ENCODE results near the gene UHRF1.
A peak's percentile ranks its signal among the peaks of the same experiment; 100 is the strongest.
"Not testable (repeated sequence)": the region's sequence is repeated elsewhere in the genome, so short reads cannot be mapped to it uniquely, and the experiment has no call there.

The UHRF1 gene

GRCh38 chr19:4900879-4901278 is 8.4 kb upstream of the UHRF1 start:
- DNase-seq (ENCODE audit: low read depth in 2 of 2) = not testable (repeated sequence)

- DNase-seq (ENCODE audit: low read depth in 2 of 2) = no peak
These were observed 6.5 kb upstream of the UHRF1 start, which contains the start of gene ARRDC5 for GRCh38 chr19:4902796-4903195. ARRDC5 (minus strand) TSS chr19:4902896; CDS start chr19:4902825, 71 bp downstream.

GRCh38 chr19:4904481-4904880 is 4.8 kb upstream of the UHRF1 start:
- DNase-seq (ENCODE audit: low read depth in 2 of 2) = no peak

- no peak for DNase-seq (ENCODE audit: low read depth in 2 of 2)
These were observed 2.3 kb upstream of the UHRF1 start for GRCh38 chr19:4906963-4907362.

- DNase-seq (ENCODE audit: low read depth in 2 of 2) = no peak
These were observed 941 bp upstream of the UHRF1 start for GRCh38 chr19:4908360-4908759.

- DNase-seq (ENCODE audit: low read depth in 2 of 2) = no peak
These were observed 533 bp upstream of the UHRF1 start for GRCh38 chr19:4908781-4909155.

- DNase-seq (ENCODE audit: low read depth in 2 of 2) = peak; percentile 94
These were observed 744 bp downstream of the UHRF1 start for GRCh38 chr19:4909897-4910593.

- DNase-seq (ENCODE audit: low read depth in 2 of 2) = no peak
These were observed 1.4 kb downstream of the UHRF1 start for GRCh38 chr19:4910594-4911281.

- no peak for DNase-seq (ENCODE audit: low read depth in 2 of 2)
These were observed 2.0 kb downstream of the UHRF1 start for GRCh38 chr19:4911314-4911713.

GRCh38 chr19:4911786-4912672 is 2.7 kb downstream of the UHRF1 start:
- peak; percentile 58 to 60 for DNase-seq (ENCODE audit: low read depth in 2 of 2)

GRCh38 chr19:4913996-4914735 is 4.9 kb downstream of the UHRF1 start:
- no peak for DNase-seq (ENCODE audit: low read depth in 2 of 2)

- peak; percentile 56 to 57 for DNase-seq (ENCODE audit: low read depth in 2 of 2)
These were observed 5.6 kb downstream of the UHRF1 start for GRCh38 chr19:4914736-4915501.

GRCh38 chr19:4916292-4917082 is 7.2 kb downstream of the UHRF1 start:
- no peak for DNase-seq (ENCODE audit: low read depth in 2 of 2)

GRCh38 chr19:4922530-4923275 is 13.4 kb downstream of the UHRF1 start:
- no peak for DNase-seq (ENCODE audit: low read depth in 2 of 2)

GRCh38 chr19:4923276-4923747 is 14.0 kb downstream of the UHRF1 start:
- DNase-seq (ENCODE audit: low read depth in 2 of 2) = no peak

- no peak for DNase-seq (ENCODE audit: low read depth in 2 of 2)
These were observed 19.9 kb downstream of the UHRF1 start for GRCh38 chr19:4929186-4929585.

- no peak for DNase-seq (ENCODE audit: low read depth in 2 of 2)
These were observed 21.4 kb downstream of the UHRF1 start for GRCh38 chr19:4930664-4931063.

- no peak for DNase-seq (ENCODE audit: low read depth in 2 of 2)
These were observed 23.4 kb downstream of the UHRF1 start for GRCh38 chr19:4932711-4933110.

- DNase-seq (ENCODE audit: low read depth in 2 of 2) = no peak
These were observed 24.2 kb downstream of the UHRF1 start for GRCh38 chr19:4933528-4933927.
